ENCODE measurements around the gene ZNF175. TPM values are rescaled to one million over a fixed set of nuclear protein-coding genes. Genes with fewer than 3 reads are reported as not detected.

The ZNF175 gene
- total and polyA plus RNA-seq, 10 of the 15 experiments (the other 5 are each of a cell fraction or from before 2014, with no cell fraction given): 1.5 to 12.0 (median 4.1) TPM

GRCh38 chr19:51548213-51548651, 22.9 kb upstream of the ZNF175 start (continued):
- TF ChIP-seq, protein P1, sequence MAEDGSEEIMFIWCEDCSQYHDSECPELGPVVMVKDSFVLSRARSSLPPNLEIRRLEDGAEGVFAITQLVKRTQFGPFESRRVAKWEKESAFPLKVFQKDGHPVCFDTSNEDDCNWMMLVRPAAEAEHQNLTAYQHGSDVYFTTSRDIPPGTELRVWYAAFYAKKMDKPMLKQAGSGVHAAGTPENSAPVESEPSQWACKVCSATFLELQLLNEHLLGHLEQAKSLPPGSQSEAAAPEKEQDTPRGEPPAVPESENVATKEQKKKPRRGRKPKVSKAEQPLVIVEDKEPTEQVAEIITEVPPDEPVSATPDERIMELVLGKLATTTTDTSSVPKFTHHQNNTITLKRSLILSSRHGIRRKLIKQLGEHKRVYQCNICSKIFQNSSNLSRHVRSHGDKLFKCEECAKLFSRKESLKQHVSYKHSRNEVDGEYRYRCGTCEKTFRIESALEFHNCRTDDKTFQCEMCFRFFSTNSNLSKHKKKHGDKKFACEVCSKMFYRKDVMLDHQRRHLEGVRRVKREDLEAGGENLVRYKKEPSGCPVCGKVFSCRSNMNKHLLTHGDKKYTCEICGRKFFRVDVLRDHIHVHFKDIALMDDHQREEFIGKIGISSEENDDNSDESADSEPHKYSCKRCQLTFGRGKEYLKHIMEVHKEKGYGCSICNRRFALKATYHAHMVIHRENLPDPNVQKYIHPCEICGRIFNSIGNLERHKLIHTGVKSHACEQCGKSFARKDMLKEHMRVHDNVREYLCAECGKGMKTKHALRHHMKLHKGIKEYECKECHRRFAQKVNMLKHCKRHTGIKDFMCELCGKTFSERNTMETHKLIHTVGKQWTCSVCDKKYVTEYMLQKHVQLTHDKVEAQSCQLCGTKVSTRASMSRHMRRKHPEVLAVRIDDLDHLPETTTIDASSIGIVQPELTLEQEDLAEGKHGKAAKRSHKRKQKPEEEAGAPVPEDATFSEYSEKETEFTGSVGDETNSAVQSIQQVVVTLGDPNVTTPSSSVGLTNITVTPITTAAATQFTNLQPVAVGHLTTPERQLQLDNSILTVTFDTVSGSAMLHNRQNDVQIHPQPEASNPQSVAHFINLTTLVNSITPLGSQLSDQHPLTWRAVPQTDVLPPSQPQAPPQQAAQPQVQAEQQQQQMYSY (CRISPR knock-in tag; IDR thresholded peaks at IDR 0.05): no peak
- TF ChIP-seq SUPT20H (IDR thresholded peaks at IDR 0.05; ENCODE audit: borderline replicate concordance, control insufficient read depth, low read depth, low read length) (no peak), MEF2A (IDR thresholded peaks at IDR 0.05; ENCODE audit: insufficient read depth, low read depth, low read length) (no peak), LARP7 (IDR thresholded peaks at IDR 0.05) (no peak), CHD4 (IDR thresholded peaks at IDR 0.05) (no peak)
- TF ChIP-seq, protein P2, sequence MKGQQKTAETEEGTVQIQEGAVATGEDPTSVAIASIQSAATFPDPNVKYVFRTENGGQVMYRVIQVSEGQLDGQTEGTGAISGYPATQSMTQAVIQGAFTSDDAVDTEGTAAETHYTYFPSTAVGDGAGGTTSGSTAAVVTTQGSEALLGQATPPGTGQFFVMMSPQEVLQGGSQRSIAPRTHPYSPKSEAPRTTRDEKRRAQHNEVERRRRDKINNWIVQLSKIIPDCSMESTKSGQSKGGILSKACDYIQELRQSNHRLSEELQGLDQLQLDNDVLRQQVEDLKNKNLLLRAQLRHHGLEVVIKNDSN (IDR thresholded peaks at IDR 0.05; ENCODE audit: borderline replicate concordance, extremely low read length, insufficient read depth, low read depth, low read length): no peak

- Histone ChIP-seq H3K4me1 (ENCODE audit: control insufficient read depth, insufficient read depth, low read length) (peaks cover 45% of the 10 kb centered on the region), H3K36me3 (ENCODE audit: control insufficient read depth in 2 of 2, insufficient read depth in 2 of 2, low read length in 1 of 2) (no peaks in the 10 kb centered on the region), H3K79me2 (ENCODE audit: control insufficient read depth, insufficient read depth, low read length) (no peaks in the 10 kb centered on the region), H3K9me3 (replicated peaks; ENCODE audit: control insufficient read depth, insufficient read depth, low read length) (no peaks in the 10 kb centered on the region), H2AFZ (ENCODE audit: control insufficient read depth, low read depth, low read length) (no peak overlapping the region), H4K20me1 (ENCODE audit: control insufficient read depth, insufficient read depth) (no peaks in the 10 kb centered on the region), H3K4me3 (no peak overlapping the region), H3K9ac (ENCODE audit: control insufficient read depth, insufficient read depth, low read length) (no peak overlapping the region), H3K4me2 (ENCODE audit: control insufficient read depth, insufficient read depth) (0 out of 2 replicates have a peak overlapping the region, but pooled peaks have one; percentile 5), H3K27ac (ENCODE audit: control insufficient read depth, insufficient read depth) (no peak overlapping the region), H3K27me3 (replicated peaks in 1 of 2; ENCODE audit: control insufficient read depth in 2 of 2, insufficient read depth in 2 of 2, low read length in 1 of 2) (no peaks in the 10 kb centered on the region)
- in situ Hi-C loops (cut with MboI): no loop called here
- ATAC-seq (no peak), DNase-seq (ENCODE audit: low read depth, low spot score) (no peak), FAIRE-seq (no peak)
- SMC1A ChIA-PET (ENCODE audit: uncharacterized antibody, unreplicated experiment): no interaction called here
- POLR2A ChIA-PET: no interaction called here
- 35% methylated on average over 4 of the region's 4 CpGs for WGBS (ENCODE audit: insufficient coverage, insufficient replicate concordance, low lambda C conversion rate, missing lambda C conversion rate)
- BruUV-seq (replicated peaks): no TSS peak
- RAD21 ChIA-PET (ENCODE audit: unreplicated experiment): interaction anchor here (0.9 kb wide), 1 partner anchor 13 kb away, joined by 3 read pairs; no protein-coding TSS in a partner anchor
- CTCF ChIA-PET: no interaction called here
- intact Hi-C loops (cut with micrococcal nuclease; ENCODE audit: unreplicated experiment): no loop called here
- TF ChIP-seq NR2F1 (conservative IDR thresholded peaks at IDR 0.05) (no peak), ZSCAN29 (IDR thresholded peaks at IDR 0.05) (no peak), SREBF1 (IDR thresholded peaks at IDR 0.05; ENCODE audit: low read length) (no peak), ZZZ3 (IDR thresholded peaks at IDR 0.05; ENCODE audit: control insufficient read depth, insufficient read length, low read depth) (no peak), ZBTB4 (CRISPR knock-in tag; IDR thresholded peaks at IDR 0.05) (no peak), ATF2 (IDR thresholded peaks at IDR 0.05; ENCODE audit: low read length) (no peak), ZBED1 (IDR thresholded peaks at IDR 0.05; ENCODE audit: borderline replicate concordance) (no peak), MTA3 (IDR thresholded peaks at IDR 0.05; ENCODE audit: borderline replicate concordance, low read length) (no peak), HDAC2 (IDR thresholded peaks at IDR 0.05) (no peak)
These were observed 22.2 kb upstream of the ZNF175 start for GRCh38 chr19:51548891-51549305.
